Stimulated activated CD4-positive, alpha-beta T cell treated with anti-CD3 and anti-CD28 coated beads, Interleukin-15, amount 100 ng/mL, for 48 hours (primary cell): ENCODE measurements around the gene AP1G2.
"Not testable (repeated sequence)": the region's sequence is repeated elsewhere in the genome, so short reads cannot be mapped to it uniquely, and the experiment has no call there.

ENCODE experiments used
- DNase-seq, 2 donors: peaks; one replicate each; pipeline ENCODE4 v3.0.0-alpha.2; 2020; ENCODE audit warnings: low read depth in 2 of 2

Gene AP1G2

DNA sequence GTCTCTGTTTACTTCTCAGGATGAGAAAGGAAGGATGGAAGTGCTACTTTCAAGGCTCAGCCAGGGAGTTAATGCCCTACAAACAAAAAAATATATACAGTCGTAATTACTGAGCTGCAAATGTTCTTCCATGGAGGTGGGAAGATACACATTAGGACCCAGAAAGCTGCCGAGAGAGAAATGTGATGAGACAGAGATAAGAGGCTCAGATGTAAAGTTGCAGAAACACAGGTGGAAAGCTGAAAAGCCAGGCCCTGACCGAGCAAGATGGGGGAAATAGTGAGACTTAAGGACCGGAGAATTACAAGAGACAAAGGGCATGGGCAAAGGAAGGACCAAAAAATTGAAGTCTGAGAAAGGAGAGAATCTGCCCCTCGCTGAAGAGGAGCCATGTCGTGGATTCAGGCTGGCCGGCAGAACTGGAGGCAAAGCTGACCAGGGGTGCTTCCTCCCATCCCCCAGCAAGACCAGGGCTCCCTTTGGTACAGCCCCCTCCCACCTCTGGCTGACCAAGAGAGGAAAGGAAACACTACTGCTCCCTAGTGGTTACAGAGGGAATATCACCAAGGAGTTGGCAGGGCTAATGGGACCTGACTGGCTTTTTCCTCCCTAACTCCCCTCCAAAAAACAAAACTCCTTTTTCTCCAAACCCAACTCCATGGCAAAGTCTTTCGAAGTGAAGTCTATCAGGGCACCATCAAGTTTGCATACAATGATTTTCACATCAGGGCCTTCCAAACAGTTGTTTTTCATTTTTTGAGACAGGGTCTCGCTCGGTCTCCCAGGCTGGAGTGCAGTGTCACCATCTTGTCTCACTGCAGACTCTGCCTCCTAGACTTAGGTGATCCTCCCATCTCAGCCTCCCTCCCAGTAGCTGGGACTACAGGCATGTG is 28.1 kb downstream of the AP1G2 start:
- DNase-seq: no peak

DNA sequence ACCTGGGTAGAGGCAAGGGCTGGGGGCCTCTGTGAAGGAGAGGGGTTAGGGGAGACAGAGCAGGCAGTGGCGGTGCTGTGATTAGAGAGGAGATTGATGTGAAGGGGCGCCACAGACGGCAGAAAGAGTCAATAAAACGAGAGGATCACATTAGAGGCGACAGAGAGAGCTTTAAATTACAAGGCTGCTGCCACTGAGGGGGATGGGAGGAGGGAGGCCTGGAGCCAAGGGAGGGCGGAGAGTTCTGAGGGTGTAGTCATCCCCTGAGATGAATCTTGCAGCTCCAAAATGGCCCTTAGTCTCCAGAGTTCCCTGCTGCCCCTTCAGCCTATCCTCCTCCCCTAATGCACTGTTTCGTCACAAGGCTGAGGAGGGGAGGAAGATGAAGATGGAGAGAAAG is 28.8 kb downstream of the AP1G2 start:
- DNase-seq: no peak

DNA sequence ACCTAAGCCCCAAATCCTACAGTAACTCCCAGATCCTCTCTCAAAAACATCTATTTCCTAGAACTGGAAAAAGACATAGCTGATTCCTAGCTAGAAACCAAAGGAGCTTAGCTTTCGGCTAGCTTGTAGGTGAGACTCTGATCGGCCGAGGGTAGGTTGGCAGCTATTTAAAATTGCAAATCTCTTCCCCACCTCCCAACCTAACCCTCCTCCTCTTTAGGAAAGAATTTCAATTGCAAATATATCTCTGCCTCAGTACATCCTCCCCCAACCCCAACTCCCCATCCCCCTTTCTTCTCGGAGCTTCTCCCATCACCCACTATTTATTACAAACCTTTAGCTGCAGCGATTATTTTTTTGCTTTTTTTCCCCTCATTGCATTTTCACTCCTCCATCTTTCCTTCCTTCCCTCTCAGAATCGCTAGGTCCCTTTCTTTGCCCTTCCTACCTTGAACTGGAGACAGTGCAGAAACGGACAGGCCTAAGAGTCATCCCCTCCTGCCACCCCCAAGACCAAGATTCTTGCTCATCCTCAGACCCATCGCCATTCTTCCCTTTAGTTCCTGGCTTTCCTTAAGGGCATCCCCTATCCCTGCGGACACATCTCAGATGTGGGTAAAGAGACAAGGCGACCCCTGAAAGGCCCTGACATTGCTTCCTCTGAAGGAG is 29.4 kb downstream of the AP1G2 start:
- DNase-seq: no peak

DNA sequence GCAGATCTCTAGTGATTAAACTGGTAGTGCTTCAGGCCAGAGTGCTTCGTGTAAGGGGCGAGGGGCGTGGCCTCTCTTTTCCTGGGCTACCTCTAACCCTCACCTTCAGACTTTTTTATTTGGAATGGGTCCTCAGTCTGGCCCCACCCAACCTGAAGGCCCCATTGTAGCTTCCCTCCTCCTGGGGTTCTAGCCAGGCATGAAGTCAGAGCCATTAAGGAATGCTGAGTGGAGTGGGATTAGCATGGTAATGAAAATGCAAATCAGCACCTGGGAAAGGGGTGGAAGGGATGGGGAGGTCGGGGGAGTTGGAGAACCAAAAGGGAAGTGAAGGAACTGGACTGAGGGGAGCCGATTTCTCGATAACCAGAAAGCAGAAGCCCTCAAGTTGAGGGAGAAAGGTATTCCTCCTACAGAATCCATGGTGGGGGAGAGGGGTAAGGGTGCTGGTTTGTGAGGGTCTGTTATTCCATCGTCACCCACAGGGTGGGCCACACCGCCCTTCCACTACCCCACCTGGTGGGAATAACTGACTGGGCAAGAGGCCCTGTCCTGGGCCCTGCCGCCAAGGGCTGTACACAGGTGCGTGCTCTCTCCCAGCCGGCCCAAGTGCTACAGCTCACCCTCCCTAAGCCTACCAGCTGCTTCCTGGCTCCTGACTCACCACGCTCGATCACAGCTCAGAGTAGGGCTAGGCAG is 30.1 kb downstream of the AP1G2 start:
- no peak for DNase-seq

DNA sequence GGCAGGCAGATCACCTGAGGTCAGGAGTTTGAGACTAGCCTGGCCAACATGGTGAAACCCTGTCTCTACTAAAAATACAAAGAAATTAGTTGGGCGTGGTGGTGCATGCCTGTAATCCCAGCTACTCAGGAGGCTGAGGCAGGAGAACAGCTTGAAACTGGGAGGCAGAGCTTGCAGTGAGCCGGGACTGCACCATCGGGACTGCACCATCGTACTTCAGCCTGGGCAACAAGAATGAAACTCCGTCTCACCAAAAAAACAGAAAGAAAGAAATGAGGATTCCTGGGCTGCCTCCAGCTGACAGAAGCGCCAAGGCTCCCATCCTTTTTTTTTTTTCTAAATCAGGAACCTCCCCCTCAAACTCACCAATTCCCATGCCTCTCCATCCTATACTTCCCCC is 30.7 kb downstream of the AP1G2 start:
- DNase-seq: not testable (repeated sequence)

DNA sequence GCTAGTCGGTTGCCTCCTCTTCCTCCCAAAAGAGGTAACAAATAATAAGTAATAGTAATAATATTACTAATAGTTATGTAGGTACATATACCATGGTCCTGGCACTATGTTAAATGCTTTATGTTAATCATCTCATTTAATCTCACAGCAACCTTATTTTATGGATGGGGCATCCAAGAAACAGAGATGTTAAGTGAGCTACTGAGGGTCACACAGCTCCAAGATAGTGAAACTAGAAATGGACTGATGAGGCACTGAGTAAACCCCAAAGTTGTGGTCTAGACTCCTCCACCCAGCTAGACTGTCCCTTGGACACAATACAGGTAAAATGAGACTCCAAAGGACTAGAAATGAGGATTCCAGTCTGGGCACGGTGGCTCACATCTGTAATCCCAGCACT is 31.1 kb downstream of the AP1G2 start:
- DNase-seq: no peak

DNA sequence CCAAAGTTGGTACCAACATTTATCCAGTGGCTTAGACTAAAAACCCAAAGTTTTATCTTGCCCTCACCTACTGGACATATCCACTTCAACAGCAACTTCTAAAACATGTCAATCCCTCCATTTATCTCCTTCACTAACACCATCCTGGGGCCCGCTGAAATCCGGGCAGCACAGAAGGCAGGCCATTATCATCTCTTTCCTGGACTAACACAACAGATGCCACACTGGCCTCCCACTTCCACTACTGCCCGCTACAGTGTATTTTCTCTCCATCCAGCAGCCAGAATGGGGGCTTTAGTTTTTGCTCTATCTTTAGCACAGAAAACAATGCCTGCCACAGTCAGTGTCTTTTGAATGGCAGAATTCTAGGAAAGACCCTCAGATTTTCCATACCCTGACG is 31.6 kb downstream of the AP1G2 start:
- no peak for DNase-seq

DNA sequence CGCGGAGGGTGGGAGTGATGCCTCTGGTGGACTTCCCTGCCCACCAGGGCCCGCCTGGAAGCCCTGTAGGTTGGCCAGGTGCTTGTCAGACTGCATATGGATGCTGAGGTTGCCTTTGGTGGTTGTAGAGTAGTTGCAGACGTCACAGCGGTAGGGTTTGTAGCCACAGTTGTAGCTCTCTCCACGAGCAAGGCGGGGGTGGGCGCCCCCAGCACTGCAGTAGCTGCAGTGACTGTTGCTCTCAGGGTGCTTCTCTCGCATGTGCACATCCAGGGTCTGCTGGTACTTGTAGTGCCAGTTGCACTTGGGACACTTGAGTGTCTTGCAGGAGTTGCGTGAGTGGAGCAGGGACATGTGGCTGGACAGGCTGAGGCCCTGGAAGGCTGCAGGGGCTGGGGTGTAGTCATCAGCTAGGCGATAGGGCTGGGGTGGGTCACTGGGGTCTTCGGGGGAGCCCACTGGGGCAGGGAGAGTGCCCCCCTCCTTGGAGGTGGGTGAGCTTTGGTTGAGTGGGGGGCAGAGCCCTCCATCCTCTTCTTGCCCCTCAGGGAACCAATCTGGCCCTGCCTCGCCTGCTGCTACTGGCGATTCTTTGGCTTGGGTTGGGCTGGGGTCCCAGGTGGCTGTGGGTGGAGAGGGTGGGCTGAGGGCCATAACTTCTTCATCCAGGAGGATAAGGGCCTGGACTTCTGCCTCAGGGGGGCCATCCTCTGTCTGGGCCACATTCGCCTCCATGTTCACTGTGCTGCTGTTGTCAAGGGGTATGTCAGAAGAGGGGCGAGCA is 33.7 kb downstream of the AP1G2 start:
- no peak for DNase-seq

DNA sequence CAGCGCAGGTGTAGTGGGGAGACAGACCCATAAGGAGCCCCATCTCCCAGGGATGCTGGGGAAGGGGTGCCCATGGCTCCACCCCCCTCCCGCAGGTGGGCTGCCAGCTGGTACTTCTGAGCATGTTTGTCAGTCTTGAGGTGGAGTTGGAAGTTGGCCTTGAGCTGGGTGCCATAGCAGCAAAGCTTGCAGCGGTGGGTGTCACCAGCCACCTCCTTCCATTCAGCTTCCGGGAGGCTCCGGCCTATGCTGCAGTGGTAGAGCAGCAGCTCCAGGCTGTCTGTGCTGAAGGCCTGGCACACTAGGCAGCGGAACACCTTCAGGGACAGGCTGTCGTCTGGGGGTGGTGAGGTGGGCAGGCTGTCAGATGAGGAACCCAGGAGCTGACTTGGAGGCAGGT is 34.9 kb downstream of the AP1G2 start:
- no peak for DNase-seq

DNA sequence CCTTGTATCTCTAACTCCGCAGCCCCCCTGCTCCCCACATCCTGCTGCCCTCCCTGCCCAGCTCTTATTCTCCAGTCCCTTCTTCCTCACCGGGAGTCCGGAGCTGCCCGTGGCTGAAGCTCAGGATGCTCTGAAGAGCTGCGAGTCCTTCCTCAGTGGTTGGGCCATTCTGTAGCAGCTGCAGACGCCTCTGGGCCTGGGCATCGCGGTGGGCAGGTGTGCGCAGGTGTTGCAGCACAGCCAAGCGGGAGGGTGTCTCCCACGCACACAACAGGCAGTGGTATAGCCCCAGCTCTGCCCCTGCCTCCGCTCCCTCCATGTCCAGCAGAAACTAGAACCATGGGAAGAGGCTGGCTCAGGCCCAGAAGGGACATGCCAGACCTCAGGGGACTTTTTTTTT is 36.2 kb downstream of the AP1G2 start:
- DNase-seq: no peak

DNA sequence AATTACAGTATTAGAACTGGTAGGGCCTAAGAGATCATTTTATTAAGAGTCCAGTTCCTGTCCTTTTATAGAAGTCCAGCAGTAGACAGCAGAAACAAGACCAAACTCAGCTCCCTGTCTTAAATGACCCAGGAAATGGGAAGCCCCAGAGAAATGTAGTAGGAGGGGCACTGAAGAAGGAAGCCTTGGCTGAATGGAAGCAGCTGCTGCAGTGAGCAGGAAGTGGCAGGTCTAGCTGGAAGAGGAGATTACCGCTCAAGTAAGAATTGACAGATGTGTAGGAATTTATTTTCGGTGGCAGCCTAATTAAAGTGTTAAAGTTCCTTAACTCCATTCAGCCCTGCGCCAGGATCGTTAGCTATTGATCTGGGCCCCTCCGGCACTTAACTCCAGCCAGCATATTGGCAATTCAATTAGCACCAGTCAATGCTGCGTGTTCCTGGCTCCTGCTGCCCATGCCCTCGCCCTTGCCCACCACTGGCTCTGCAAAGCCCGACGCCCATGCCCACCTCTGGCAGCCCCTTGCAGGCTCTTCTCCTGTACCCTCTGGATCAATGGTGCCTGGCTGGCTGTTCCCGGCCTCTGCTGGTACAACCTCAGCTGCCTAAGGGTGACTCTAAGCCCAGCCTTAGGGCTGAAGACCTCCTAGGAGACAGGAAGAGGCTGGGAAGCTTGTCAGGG is 37.1 kb downstream of the AP1G2 start:
- no peak for DNase-seq

DNA sequence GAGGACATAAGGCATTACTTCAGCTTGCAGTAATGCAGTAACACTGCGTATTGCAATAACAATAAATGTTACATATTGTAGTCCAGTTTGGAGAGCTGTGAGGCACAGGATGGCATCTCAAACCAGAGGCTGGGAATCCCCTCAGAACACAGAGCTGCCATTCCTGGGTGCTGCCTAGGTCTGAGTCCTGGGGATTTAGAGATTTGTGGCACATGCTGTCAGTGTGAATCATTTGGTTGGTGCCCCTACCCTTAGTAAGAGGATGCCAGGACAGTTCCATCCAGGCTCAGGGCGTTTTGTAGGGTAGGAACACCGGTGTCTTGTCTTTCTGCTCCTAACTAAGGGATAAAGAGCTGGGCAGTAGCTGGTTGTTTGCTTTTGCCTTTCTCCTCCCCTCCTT is 38.6 kb downstream of the AP1G2 start:
- DNase-seq: no peak

DNA sequence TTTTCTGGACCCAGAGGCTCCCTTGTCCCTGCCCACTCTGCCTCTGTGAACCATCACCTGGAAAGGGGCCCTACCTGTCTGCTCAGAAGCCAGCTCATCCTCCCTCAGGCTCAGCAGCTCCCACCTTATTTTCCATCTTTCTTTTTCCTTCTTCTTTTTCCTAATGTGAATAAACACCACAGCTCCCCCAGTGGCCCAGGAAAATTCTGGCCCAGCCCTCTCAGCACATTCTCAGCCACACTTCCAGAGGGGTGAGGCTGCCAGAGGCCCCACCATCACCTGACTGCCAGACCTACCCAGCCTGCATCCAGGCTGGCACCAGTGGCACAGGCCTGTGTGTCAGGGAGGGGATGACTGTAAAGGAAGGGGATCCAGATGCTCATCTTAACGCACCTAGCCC is 39.0 kb downstream of the AP1G2 start:
- no peak for DNase-seq

DNA sequence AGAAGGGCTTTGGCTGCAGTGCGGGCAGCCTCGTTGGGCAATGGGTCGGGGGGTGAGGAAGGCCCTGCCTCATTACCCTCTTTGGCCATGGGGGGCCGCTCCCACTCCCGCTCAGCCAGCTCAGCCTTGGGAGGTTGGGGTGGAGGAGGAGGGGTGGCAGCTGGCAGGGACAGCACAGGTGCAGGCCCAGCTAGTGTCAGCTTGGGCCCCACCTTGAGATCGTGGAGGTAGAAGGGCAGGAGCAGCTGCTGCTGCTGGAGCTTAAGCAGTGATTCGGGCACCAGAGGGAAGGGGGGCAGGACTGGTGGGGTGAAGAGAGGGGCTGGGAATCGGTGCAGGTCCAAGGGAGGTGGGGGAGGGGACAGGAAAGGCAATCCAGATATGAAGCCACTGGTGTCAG is 42.0 kb downstream of the AP1G2 start:
- DNase-seq: no peak

DNA sequence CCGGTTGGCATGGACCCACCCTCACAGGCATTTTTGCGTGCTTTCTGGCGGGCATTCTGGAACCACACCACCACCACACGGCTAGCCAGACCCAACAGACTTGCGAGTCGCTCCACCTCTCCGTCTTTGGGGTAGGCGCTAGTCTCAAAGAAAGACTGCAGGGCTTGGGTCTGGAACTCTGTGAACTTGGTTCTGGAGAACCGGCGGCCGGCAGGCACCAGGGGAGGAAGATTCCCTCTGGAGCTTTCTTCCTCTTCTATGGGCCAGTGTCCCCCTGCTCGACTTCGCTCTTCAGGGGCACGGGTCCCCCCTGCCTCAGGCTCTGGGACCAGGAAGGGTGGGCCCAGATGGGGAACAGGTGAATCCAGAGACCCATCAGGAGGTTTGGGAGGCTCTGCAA is 42.6 kb downstream of the AP1G2 start:
- no peak for DNase-seq

DNA sequence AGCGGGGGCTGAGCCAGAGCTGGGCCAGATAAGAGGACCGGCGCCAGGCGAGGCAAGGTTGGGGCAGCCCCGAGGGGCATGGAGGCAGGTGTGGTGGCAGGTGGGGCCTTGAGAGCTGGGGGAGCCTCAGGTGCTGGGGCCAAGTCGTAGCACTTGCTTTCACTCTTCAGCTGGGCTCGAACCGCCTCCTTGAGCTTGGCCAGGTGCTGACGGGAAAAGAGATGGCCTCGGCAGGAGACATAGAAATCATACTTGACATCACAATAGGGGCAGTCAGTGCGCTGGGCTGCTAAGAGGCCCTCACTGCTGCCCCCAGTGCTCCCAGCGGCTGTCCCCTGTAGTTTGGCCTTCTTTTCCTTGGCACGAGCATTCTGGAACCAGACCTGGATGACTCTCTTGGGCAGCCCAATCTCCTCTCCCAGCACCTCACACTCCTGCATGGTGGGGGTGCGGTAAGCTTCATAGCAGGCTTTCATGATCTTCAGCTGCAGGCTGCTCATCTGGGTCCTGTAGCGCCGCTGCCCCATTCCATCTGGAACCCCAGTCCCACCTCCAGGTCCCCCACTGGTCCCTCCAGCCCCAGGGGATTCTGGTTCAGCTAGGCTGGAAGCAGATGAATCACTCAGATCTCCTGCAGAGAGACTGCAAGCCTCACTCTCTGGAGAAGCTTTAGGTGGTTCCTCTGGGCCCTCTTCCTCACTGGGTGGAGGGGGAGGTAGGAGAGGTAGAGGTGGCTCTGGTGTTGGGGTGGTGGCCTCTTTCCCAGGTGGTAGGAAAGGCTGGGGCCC is 44.2 kb downstream of the AP1G2 start:
- DNase-seq: no peak

DNA sequence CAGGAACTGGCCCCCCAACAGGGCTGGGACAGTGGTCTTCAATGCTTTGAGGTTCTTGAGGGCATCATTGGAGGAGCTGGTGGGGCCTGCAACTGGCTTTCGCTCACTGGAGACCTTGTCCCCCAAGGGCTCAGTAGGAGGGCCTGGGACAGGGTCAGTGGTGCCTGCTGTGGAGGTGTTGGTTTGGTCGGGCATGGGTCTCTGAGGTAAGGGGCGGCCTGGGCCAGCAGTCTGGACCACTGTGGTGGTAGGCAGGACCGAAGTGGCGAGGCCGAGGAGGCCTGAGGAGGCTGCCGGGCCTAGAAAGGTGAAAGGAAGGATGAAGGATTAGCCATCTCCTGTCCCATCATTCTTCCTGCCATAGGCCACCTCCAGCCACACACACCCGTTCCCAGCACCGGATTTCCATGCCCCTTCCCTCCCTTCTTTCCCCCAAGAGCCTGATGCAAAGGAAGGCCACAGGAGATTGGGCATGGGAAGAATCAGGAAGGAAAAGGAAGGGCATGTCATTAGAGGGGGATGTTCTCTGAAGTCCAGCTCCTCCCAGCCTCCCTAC is 44.9 kb downstream of the AP1G2 start:
- no peak for DNase-seq

DNA sequence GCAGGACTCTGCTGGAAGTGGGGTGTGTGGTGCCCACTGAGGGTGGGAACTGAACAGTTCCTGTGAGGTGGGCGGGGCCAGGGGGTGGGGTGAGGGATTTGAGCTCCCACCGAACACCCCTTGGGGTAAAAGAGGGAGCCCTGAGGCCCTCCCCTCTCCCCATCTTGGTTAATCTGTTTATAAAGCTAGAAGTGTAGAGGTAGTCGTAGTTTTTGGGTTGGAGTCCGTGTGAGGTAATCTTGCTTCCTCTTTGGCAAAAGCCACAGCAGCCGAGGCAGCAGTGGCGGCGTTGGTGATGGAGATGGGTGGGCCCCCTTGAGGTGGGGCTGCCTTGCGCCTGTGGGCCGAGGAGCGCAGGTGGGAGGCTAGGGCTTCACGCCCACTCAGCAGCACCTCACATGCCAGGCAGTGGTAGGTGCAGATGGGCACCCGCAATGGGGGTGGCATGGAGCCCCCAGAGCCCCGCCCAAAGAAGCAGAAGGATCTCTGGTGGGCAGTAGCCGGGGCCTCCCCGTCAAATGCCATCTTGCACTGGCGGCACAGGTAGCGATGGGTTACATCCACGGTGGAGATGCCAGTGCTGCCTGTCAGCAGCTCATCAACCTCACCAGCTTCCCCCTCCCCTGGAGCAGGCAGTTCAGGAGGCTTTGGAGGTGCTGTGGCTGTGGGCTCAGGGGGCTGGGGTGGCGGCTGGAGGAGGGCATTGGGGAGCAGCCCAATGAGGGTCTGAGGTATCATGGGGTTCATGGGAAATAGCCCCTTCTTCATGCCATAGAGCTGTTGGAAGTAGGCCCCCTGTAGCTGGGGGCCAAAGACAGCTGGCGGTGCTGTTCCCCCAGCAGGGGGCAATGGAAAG is 45.6 kb downstream of the AP1G2 start:
- no peak for DNase-seq

DNA sequence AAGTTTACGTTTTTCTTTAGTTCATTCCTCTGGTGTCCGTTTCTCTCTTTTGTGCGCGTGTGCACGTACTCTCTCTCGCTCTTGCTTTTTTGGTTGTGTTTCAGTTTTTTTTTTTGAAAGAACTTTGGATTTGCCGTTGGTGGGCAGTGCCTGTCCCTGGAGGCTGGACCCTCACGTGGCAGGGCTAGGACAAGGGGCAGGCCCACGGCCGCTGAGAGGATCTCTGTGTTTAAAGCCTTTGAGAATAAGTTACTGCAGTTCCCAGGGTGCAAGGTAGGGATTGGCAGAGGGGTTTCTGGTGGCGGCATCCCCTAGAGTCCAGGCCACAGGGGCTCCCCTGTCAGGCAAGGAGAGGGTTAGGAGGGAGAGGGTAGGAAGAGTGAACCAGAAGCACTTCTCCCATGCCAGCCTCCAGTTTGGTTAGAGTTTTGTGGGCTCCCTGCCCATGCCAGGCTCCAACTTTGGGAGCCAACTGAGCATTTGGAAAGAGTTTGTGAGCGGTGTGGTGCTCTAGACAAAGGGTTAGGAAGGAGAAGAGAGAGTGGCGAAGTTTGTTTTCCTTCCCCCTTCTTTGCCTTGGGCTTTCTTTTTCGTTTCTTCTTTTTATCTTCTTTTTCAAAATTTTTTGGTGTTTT is 46.6 kb downstream of the AP1G2 start:
- DNase-seq: no peak
